Mesendoderm (in vitro differentiated cells): ENCODE measurements around the gene CHCHD6.

Experiments
- DNase-seq: peaks from one replicate; pipeline ENCODE4 v3.0.0; 2013
- H2AK5ac ChIP-seq: 2 replicates; pipeline ENCODE4 v1.6.1; 2013; ENCODE audit warnings: low read length, inconsistent platforms
- H2BK120ac ChIP-seq: 2 replicates; pipeline ENCODE4 v1.6.1; 2013; ENCODE audit warnings: low read depth, mild to moderate bottlenecking, low read length, moderate library complexity, mixed read lengths
- H2BK15ac ChIP-seq: replicated peaks from 2 replicates; pipeline ENCODE4 v1.6.1; 2013; ENCODE audit warnings: low read depth, mild to moderate bottlenecking, moderate library complexity
- H2BK5ac ChIP-seq: 2 replicates; pipeline ENCODE4 v1.6.1; 2013; ENCODE audit warnings: low read length, inconsistent platforms
- H3K18ac ChIP-seq: 2 replicates; pipeline ENCODE4 v1.6.1; 2013; ENCODE audit warnings: mild to moderate bottlenecking, low read length, mixed read lengths
- H3K23ac ChIP-seq: one replicate; pipeline ENCODE4 v1.6.1; 2013; ENCODE audit warnings: low read length
- H3K27ac ChIP-seq: 2 replicates; pipeline ENCODE4 v1.5.1; 2013; ENCODE audit warnings: low read depth, mild to moderate bottlenecking, inconsistent platforms, low read length, moderate library complexity
- H3K27me3 ChIP-seq: 2 replicates; pipeline ENCODE4 v1.6.1; 2013; ENCODE audit warnings: low read length, control low read depth, mild to moderate bottlenecking, inconsistent platforms; ENCODE audit not compliant: insufficient read depth, poor library complexity
- H3K36me3 ChIP-seq: 2 replicates; pipeline ENCODE4 v1.6.1; 2013; ENCODE audit warnings: low read length, inconsistent platforms; ENCODE audit not compliant: control insufficient read depth, insufficient read depth
- H3K4ac ChIP-seq: one replicate; pipeline ENCODE4 v1.6.1; 2013; ENCODE audit warnings: low read depth, mild to moderate bottlenecking, low read length, moderate library complexity
- H3K4me1 ChIP-seq: 2 replicates; pipeline ENCODE4 v1.6.1; 2013; ENCODE audit warnings: low read depth, low read length, inconsistent platforms; ENCODE audit not compliant: control insufficient read depth
- H3K4me2 ChIP-seq: 2 replicates; pipeline ENCODE4 v1.6.1; 2013; ENCODE audit warnings: low read length
- H3K4me3 ChIP-seq: 2 replicates; pipeline ENCODE4 v1.5.1; 2013; ENCODE audit warnings: mild to moderate bottlenecking, low read length
- H3K56ac ChIP-seq: one replicate; pipeline ENCODE4 v1.6.1; 2013; ENCODE audit warnings: low read length
- H3K79me1 ChIP-seq: 2 replicates; pipeline ENCODE4 v1.6.1; 2013; ENCODE audit warnings: low read length, inconsistent platforms
- H3K79me2 ChIP-seq: 2 replicates; pipeline ENCODE4 v1.6.1; 2013; ENCODE audit warnings: mild to moderate bottlenecking, low read length; ENCODE audit not compliant: control insufficient read depth, insufficient read depth
- H3K9ac ChIP-seq: 2 replicates; pipeline ENCODE4 v1.6.1; 2013; ENCODE audit warnings: low read length, inconsistent platforms
- H4K5ac ChIP-seq: one replicate; pipeline ENCODE4 v1.6.1; 2013; ENCODE audit warnings: low read length
- H4K8ac ChIP-seq: one replicate; pipeline ENCODE4 v1.6.1; 2013; ENCODE audit warnings: low read depth, mild to moderate bottlenecking, control low read depth, low read length, moderate library complexity
- WGBS: extraction: QIAGEN DNeasy Blood & Tissue Kit; methylation state at CpG from one replicate; pipeline ENCODE4 v1.1.7; 2013; ENCODE audit warnings: low lambda C conversion rate, missing lambda C conversion rate; ENCODE audit not compliant: insufficient coverage; ENCODE audit errors: extremely low coverage; 5-methylcytosine and 5-hydroxymethylcytosine counted together

Gene CHCHD6

GRCh38 chr3:126866175-126866759, 162.2 kb downstream of the CHCHD6 start:
- no peaks in the 10 kb centered on the region for H3K27me3 ChIP-seq
- no CpG with 5 or more reads among the region's 3 CpGs for WGBS
- no peaks in the 10 kb centered on the region for H3K4me1 ChIP-seq
- no peak overlapping the region for H4K8ac ChIP-seq
- no peak overlapping the region for H3K4me3 ChIP-seq
- no peak overlapping the region for H3K18ac ChIP-seq
- DNase-seq, result no peak
- H2BK15ac ChIP-seq, result no peak overlapping the region
- no peak overlapping the region for H3K27ac ChIP-seq
- H3K4me2 ChIP-seq, result no peak overlapping the region
- no peaks in the 10 kb centered on the region for H3K79me2 ChIP-seq
- H3K56ac ChIP-seq, result no peak overlapping the region
- no peak overlapping the region for H3K23ac ChIP-seq
- no peak overlapping the region for H2BK120ac ChIP-seq
- H3K79me1 ChIP-seq, result no peaks in the 10 kb centered on the region
- no peak overlapping the region for H3K9ac ChIP-seq
- H3K4ac ChIP-seq, result no peak overlapping the region
- no peak overlapping the region for H4K5ac ChIP-seq
- H3K36me3 ChIP-seq, result no peaks in the 10 kb centered on the region
- no peak overlapping the region for H2AK5ac ChIP-seq
- H2BK5ac ChIP-seq, result no peak overlapping the region

- no peaks in the 10 kb centered on the region for H3K4me1 ChIP-seq
- no peak overlapping the region for H4K8ac ChIP-seq
- no peak overlapping the region for H3K4me2 ChIP-seq
- no peak overlapping the region for H2BK120ac ChIP-seq
- H2BK15ac ChIP-seq, result no peak overlapping the region
- no peak overlapping the region for H3K56ac ChIP-seq
- no peak overlapping the region for H3K23ac ChIP-seq
- H3K27me3 ChIP-seq, result no peaks in the 10 kb centered on the region
- no CpG with 5 or more reads among the region's 4 CpGs for whole genome bisulfite sequencing
- H3K36me3 ChIP-seq, result no peaks in the 10 kb centered on the region
- H2BK5ac ChIP-seq, result no peak overlapping the region
- no peak overlapping the region for H3K4me3 ChIP-seq
- H3K4ac ChIP-seq, result no peak overlapping the region
- H3K9ac ChIP-seq, result no peak overlapping the region
- no peaks in the 10 kb centered on the region for H3K79me1 ChIP-seq
- DNase-seq, result no peak
- H2AK5ac ChIP-seq, result no peak overlapping the region
- H3K27ac ChIP-seq, result no peak overlapping the region
- H3K79me2 ChIP-seq, result no peaks in the 10 kb centered on the region
- H4K5ac ChIP-seq, result no peak overlapping the region
- H3K18ac ChIP-seq, result no peak overlapping the region
These were observed 163.3 kb downstream of the CHCHD6 start for GRCh38 chr3:126867190-126867862.

- no peak overlapping the region for H3K27ac ChIP-seq
- H3K27me3 ChIP-seq, result no peaks in the 10 kb centered on the region
- H3K79me1 ChIP-seq, result no peaks in the 10 kb centered on the region
- WGBS, result no CpG with 5 or more reads among the region's 1 CpG
- no peak overlapping the region for H3K23ac ChIP-seq
- DNase-seq, result no peak
- no peak overlapping the region for H3K9ac ChIP-seq
- no peaks in the 10 kb centered on the region for H3K36me3 ChIP-seq
- no peak overlapping the region for H3K4ac ChIP-seq
- H3K4me1 ChIP-seq, result no peaks in the 10 kb centered on the region
- no peak overlapping the region for H3K56ac ChIP-seq
- no peak overlapping the region for H2BK120ac ChIP-seq
- H2AK5ac ChIP-seq, result no peak overlapping the region
- no peak overlapping the region for H3K18ac ChIP-seq
- no peak overlapping the region for H4K5ac ChIP-seq
- H2BK5ac ChIP-seq, result no peak overlapping the region
- H2BK15ac ChIP-seq, result no peak overlapping the region
- no peak overlapping the region for H4K8ac ChIP-seq
- H3K4me3 ChIP-seq, result no peak overlapping the region
- no peaks in the 10 kb centered on the region for H3K79me2 ChIP-seq
- no peak overlapping the region for H3K4me2 ChIP-seq
These were observed 163.8 kb downstream of the CHCHD6 start for GRCh38 chr3:126867863-126868200.

GRCh38 chr3:126870608-126871210, 166.7 kb downstream of the CHCHD6 start:
- H3K18ac ChIP-seq, result no peak overlapping the region
- H4K8ac ChIP-seq, result no peak overlapping the region
- WGBS, result no CpG with 5 or more reads among the region's 9 CpGs
- H4K5ac ChIP-seq, result no peak overlapping the region
- no peak overlapping the region for H2BK5ac ChIP-seq
- H3K4me1 ChIP-seq, result no peaks in the 10 kb centered on the region
- no peak overlapping the region for H3K27ac ChIP-seq
- H3K79me2 ChIP-seq, result no peaks in the 10 kb centered on the region
- no peak overlapping the region for H2AK5ac ChIP-seq
- no peak overlapping the region for H2BK120ac ChIP-seq
- no peaks in the 10 kb centered on the region for H3K27me3 ChIP-seq
- no peak overlapping the region for H3K9ac ChIP-seq
- no peak for DNase-seq
- no peak overlapping the region for H2BK15ac ChIP-seq
- no peaks in the 10 kb centered on the region for H3K36me3 ChIP-seq
- no peaks in the 10 kb centered on the region for H3K79me1 ChIP-seq
- H3K4me2 ChIP-seq, result no peak overlapping the region
- no peak overlapping the region for H3K56ac ChIP-seq
- no peak overlapping the region for H3K4ac ChIP-seq
- H3K4me3 ChIP-seq, result no peak overlapping the region
- H3K23ac ChIP-seq, result no peak overlapping the region

GRCh38 chr3:126872701-126873342, 168.8 kb downstream of the CHCHD6 start:
- WGBS, result no CpG with 5 or more reads among the region's 10 CpGs
- Histone ChIP-seq H3K4me3 (no peak overlapping the region), H4K8ac (no peak overlapping the region), H2AK5ac (no peak overlapping the region), H3K4me1 (no peaks in the 10 kb centered on the region), H2BK15ac (no peak overlapping the region), H3K4ac (no peak overlapping the region), H3K27me3 (no peaks in the 10 kb centered on the region), H3K36me3 (no peaks in the 10 kb centered on the region), H3K18ac (no peak overlapping the region), H3K23ac (no peak overlapping the region), H3K4me2 (no peak overlapping the region), H3K79me1 (no peaks in the 10 kb centered on the region), H3K79me2 (no peaks in the 10 kb centered on the region), H3K56ac (no peak overlapping the region), H4K5ac (no peak overlapping the region), H3K9ac (no peak overlapping the region), H2BK120ac (no peak overlapping the region), H2BK5ac (no peak overlapping the region), H3K27ac (no peak overlapping the region)
- DNase-seq, result no peak
